NCI-H1694 (cell line): ENCODE measurements around the gene COL4A3.

Experiments
- DNase-seq: peaks from one replicate; lab custom pipeline; 2025; lab: John Stamatoyannopoulos, UW

The COL4A3 gene

DNA sequence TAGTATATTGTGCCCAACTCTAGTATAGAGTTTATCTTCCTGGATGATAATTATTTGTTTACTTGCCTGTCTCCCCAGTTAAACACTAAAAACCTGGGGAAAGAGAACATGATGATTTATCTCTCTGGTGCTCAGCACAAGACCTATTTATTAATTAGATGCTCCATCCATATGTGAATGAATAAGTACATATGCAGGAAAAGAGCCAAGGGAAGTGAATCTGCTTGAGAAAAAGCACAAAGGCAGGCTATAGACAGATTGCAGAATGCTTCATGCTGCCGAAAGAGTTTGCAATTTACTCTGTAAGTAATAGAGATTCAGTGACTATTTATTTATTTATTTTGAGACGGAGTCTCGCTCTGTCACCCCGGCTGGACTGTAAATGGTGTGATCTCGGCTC, 123.3 kb downstream of the COL4A3 start:
- DNase-seq: no peak

DNA sequence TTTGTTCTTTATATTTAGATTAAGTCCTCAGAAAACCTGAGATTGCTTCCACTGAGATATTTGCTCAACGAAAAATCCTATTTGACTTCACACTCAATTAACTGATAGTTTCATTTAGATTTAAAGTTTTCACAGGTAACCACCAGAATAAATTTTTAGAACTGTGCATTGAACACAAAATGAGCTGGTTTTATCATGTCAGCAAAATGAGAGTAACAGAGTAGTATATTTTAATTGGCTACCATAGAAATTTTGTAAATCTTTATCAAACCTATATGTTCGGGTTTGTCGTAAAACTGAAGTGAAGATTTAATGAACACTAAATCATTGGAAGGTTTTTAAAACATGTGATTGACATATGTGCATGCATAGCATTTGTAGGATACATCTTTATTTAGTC, 127.9 kb downstream of the COL4A3 start:
- no peak for DNase-seq

DNA sequence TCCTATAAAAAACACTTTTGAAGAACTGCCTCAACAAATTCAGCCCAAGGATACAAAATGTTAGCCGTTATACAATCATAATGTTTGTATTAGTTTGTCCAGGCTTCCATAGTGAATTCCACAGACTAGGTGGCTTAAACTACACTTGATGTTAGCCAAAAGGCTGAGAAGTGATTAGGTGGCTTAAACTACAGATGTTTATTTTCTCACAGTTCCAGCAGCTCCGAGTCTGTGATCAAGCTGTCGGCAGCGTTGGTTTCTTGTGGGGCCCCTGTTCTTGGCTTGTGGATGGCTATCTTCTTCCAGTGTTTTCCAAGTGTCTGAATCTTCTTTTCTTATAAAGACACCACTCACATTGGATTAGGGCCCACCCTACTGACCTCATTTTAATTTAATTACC, 129.1 kb downstream of the COL4A3 start:
- no peak for DNase-seq

DNA sequence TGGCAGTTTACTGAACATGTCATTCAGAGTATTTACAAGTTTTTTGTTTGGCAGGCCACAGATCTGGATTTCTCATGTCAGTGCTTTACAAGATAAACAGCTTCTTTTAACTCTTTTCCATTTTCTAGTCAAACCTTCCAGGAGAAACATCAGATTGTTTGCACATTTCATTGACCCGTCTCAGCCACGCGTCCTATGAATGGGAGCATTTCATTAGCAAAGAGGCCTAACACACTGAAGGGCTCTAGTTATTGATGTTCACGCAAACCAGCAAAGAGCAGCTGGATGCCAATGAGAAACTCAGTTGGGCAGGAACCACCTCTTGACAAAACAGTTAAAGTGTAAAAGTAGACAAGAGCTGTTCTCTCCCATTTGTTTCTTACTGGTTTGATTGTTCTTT, 131.4 kb downstream of the COL4A3 start:
- no peak for DNase-seq

DNA sequence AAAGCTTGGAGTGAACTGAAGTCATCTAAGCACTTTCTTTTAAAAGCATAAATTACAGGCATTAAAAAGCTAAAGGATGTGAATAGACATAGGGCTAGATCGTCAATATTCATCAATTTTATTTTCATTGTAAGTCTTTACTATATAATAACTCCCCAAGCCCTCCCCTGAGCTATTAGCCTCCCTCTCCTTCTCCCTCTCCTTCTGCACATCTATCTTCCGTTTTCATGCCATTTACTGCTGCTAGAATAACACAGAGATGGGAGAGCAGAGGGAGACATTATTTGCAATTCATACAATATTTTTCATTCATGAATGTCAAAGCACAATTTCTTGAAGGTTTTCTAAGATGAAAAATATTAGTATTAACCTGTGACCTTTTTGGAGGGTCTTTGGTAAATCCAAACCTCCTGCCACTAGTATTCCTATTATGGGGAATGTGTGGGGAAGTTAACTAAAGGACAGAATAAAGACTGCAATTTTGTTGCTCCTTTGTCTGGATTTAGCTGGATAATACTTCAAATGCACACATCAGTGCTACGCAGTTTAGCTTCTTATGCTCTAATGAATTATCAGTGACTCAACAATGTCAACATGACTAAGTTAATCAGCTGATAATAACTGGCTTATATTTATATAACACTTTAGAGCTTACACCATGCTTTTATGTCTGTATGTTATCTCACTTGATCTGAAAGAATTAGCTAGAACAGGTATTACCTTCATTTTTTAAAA, 132.4 kb downstream of the COL4A3 start:
- no peak for DNase-seq

DNA sequence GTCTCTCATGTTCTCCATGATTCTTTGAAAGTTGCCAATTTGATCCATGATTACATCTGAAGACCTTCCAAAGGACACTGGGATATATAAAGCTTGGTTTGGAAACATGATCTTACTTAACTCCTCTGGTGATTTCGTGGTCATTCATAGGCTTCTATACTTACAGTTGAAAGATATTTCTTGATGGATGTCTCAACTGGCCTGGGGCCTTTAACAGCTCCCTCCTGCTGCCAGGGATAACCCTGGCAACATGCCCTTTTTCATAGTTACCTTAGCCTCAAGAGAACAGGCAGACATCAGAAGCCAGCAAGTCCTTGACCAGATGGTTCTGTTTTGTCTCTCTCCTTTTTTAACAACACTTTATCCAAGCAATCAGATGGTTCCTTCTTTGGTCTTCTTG, 137.1 kb downstream of the COL4A3 start:
- DNase-seq: no peak

DNA sequence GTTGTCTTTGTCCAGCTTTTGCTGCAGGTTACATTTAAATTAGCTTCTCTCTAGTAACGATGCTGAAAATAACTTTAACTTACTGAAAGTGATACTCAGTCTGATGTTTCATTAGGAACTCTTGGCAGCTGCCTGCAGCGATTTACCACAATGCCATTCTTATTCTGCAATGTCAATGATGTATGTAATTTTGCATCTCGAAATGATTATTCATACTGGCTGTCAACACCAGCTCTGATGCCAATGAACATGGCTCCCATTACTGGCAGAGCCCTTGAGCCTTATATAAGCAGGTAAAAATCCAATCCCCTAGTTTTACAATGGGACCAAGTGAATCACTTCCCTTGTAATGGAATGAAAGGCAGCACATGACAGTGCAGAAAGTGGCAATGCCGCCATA, 144.4 kb downstream of the COL4A3 start:
- no peak for DNase-seq

DNA sequence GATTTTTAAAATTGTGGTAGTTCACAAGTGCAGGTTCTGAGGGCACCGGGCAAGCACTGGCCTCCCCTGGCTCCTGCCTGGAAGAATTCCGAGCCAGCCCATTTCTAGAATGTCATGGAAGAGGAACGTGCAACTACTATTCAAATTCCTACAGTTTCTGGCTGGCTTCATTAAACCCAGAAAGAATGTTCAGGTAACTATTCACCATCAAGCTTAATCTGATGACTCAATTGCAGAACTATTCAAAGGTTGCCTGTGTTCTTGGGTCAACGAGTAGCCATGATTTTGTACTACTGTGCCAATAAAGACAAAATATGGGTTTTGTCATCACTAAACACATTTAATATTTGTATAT, 146.3 kb downstream of the COL4A3 start:
- no peak for DNase-seq

DNA sequence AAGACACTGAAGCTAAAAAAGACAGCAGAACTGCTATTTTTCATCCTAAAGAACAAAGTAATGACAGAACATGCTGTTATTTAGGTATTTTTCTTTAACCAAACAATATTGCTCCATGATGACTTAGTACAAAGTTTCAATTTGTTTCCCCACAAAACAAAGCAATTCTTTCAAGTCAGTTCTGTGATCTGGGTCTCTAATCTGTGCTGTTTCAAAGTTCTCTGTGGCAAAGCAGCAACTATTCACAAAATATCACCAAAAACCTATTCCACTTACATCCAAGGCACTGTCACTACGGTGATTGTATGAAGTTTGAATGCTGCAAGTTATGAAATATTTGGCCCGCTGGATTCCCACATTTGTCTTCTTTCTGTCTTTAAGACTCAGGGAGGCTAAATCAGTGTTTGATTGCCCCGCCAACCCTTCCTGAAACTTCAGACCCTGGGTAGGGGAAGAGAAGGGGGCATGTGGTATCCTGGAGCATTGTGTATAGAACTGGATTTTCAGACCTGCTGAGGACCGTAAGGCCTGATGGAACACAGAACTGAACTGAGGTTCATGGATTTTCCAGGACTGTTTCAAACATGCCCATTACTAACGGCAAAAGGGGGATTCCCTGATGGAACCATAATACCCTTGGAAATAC, 147.6 kb downstream of the COL4A3 start:
- no peak for DNase-seq

DNA sequence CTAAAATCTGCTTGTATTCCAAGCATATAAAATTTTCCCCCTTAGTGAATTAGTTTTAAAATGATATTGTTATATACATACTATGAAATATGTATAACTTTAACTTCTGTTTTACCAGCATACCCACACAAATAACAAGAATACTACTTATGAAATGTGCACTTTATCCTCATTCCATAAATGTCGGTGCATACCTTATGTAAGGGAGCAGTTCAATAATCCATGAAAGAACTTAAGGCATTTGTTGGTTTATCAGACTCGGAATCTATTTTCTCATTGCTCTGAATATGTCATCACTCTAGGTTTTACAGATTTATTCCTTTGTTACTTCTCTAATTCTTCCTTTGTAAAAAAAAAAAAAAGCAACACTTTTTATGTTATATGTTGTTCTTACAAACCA, 148.2 kb downstream of the COL4A3 start:
- no peak for DNase-seq

DNA sequence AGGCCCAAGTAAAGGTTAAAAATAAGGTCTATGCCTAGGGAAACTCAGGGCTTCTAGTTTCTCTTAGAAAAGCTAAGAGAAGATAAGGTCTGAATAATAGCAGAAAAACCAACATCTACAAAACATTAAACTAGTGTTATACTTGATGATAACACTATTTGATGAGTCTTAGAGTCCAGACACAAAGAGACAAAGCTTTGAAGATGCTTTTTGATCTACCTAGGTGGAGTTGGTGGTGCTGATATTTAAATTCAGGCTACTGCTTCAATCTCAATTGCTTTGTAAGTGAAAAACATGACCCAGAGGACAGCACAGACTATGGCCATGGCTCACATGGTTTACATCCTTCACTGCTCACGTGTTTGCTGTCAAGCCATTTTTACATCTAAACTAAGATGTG, 148.9 kb downstream of the COL4A3 start:
- DNase-seq: no peak

DNA sequence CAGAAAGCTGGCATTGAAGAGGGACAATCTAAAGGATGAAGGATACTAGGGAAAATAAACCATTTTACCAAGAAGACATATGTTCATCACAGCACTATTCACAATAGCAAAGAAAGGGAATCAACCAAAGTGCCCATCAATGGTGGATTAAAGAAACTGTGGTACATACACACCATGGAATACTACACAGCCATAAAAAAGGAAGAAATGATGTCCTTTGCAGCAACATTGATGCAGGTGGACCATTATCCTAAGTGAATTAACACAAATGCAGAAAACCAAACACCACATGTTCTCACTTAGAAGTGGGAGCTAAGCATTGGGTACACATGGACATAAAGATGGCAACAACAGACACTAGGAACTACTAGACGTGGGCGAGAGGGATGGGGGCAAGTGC, 153.4 kb downstream of the COL4A3 start:
- DNase-seq: no peak

DNA sequence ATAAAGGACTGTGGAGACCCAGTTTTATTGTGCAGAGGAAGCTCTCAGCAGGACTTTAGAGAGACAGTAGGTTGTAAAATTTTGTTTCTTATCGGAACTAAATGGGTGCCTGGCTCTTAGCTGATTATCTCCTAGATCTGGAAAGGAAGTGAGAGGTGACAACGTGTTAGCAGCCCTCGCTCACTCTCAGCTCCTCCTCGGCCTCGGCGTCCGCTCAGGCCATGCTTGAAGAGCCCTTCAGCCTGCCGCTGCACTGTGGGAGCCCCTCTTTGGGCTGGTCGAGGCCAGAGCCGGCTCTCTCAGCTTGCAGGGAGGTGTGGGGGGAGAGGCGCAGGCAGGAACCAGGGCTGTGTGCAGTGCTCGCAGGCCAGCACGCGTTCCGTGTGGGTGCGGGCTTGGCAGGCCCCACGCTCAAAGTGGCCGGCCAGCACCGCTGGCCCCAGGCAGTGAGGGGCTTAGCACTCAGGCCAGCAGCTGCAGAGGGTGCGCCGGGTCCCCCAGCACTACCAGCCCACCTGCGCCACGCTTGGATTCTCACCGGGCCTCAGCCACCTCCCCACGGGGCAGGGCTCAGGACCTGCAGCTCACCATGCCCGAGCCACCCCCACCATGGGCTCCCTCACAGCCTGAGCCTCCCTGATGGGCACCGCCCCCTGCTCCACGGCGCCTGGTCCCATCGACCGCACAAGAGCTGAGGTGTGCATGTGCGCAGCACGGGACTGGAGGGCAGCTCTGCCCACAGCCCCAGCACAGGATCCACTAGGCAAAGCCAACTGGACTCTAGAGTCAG, 156.1 kb downstream of the COL4A3 start:
- DNase-seq: no peak

DNA sequence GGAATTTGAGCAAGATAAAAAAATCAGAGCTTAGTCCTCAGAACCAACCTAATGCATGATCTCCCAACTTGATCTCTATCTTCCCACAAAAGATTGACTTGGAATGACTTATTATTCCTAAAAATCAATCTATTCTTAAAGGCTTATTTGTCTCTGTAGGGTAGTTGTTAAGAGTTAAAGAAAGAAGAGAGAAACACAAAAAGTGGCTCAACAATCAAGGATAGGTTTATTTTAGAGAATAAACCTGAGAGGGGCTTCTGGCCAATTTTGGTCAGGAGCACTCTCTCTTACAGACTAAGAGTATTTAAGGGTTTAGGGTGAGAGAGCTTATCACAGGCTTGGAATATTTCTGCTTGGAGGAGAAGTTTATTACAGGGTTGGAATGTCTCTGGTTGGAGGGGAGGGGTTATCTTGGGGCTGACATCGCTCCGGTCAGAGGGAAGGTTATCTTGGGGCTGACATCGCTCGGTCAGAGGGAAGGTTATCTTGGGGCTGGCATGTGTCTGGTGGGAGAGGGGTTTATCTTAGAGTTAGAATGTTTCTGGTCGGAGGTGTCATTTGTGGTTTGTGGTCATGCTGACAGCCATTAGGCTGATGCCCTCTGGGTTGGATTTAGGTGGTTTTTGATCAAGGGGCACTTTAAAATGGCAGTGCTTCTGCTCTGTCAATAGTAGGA, 158.2 kb downstream of the COL4A3 start:
- no peak for DNase-seq

DNA sequence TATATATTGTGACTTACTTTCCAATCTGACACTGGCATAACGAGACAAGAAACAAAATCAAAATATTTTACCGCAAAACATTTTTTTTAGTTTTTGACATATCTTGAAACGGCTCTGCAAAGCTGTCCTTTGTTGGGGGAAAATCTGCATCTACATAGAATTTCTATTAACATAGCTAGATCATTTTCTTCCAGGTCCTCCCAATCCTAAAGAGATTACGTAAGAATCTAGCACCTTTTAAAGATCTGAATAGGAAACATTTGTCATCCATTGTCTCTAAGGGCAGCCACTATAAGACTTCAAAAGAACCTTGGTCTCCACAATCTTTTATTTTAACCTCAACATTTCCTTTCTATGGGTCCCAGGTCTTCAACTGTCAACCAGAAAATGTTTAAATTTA, 159.4 kb downstream of the COL4A3 start:
- DNase-seq: no peak

DNA sequence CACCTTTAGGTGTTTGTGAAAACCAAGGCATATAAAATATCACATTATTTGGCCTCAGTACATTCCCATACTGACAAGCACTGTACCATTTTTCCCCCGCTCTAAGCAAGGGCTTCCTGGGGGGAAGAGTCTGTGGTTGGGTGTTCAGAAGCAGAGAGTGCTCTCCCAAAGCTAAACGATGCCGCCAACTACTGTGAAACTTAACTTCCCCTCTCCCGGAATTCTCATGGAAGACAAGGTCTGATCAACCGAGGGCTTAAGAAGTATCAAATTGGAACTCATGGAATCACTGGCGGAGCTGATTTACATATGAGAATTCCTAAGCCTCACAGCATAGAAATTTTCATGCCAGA, 160.2 kb downstream of the COL4A3 start:
- peak; percentile 5 for DNase-seq

DNA sequence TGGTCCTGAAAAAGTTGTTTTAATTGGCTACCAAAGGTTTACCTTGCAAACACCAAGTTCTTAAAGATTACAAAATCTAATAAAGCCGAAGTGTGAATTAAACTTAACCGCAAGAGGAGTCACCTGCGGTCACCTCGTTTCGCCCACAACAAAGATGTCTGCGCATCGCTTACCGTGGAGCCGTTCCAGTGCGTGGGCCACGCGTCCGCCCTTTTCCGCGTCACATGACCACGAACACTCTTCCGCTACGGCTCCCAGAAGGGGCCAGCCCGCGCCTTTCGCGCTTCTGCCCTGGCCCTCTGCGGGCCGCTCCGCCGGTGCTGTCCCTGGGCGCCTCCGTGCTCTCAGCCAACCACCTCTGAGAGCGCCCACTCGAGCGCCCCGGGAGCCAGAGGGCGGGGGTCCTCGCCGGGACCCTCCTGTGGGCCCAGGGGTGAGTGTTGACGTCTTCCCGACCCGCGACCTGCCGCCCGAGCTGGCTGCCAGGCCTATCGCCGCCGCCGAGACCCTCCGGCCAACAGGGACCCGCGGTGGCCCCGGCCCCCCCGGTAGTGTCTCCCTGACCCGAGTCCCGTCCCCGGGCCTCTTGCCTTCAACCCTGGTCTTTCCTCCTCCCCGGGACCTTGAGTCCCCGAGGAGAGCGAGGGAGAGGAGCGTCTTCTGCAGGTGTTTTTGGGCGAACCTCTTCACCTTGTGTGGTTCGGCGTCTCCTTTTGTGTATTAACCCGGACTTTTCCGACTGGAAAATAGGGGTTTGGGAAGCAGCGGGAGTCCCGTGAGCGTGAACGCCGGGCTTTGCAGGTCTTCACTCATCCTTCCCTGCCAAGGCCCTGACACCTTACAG, 160.8 kb downstream of the COL4A3 start, which contains the start of gene MFF:
MFF (plus strand) TSS at position 257 of the 844 bp plus-strand sequence. CDS start 5,415 bp downstream, outside the sequence.
- peak; percentile 87 for DNase-seq

DNA sequence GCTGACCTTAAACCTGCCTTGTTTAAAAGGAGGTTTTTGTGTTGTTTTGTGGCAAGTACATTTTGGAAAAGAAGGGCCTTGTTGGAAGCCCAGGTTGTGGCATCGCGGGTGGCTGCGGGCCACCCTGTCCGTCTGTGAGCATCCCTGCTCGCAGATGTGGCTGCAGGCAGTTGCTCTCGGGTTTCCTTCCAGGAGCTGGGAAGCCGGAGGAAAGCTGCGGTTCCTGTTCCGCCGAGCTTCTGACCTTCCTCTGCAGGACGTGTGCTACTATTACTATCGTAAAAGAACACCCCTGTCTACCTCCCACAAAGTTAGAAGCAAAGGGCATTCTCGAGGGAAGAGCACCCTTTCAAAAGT, 161.4 kb downstream of the COL4A3 start:
- DNase-seq: no peak

DNA sequence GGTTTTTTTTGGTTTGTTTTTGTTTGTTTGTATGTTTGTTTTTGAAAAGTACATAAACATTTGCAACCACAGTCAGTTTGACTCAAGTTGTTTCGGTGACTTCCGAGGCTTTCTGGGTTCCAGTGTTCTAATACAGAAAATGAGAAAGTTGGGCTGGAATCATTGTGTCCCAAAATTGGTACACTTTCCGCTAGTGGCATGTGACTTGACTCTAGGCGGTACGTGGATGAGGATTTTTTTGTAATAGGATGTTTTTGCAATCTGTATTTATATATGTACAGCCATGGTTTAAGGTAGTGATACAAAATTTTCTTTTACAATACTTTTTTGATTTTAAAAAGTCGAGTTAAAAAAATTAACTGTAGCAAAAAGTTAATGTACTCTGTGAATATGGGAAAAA, 162.4 kb downstream of the COL4A3 start:
- DNase-seq: no peak

DNA sequence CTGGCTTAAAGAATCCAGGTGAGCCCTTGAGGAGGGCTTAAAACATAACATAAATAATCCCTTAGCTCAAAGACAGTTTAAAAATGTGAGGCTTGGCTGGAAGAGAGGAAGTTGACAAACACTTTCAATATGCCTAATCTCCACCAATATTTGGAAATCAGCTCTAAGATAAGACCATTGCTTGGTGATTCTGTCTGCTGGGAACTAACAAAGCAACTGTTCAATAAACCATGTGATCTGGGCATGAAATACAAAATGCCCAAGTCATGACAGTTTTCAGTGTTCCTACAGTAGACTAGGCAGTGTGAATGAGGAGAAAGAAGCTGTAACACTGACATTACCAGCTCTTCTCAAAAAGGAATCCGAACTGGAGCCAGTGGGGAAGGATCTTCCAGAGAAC, 171.3 kb downstream of the COL4A3 start:
- no peak for DNase-seq

DNA sequence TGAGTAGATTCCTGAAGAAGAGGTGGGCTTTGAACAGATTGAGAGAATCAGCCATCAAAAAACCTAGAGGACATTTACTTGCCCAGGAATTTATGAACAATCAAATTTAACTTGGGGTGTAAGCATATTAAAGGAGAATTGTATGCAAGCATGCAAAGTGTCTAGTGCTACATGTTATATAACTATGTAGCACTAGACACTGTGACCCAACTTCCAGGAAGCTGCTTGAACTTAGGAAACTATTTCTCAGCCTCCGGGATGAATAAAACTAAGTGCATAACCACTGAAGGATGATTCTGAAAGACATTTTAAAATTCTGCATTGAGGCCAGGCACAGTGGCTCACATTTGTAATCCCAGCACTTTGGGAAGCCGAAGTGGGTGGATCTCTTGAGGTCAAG, 173.0 kb downstream of the COL4A3 start:
- DNase-seq: no peak

DNA sequence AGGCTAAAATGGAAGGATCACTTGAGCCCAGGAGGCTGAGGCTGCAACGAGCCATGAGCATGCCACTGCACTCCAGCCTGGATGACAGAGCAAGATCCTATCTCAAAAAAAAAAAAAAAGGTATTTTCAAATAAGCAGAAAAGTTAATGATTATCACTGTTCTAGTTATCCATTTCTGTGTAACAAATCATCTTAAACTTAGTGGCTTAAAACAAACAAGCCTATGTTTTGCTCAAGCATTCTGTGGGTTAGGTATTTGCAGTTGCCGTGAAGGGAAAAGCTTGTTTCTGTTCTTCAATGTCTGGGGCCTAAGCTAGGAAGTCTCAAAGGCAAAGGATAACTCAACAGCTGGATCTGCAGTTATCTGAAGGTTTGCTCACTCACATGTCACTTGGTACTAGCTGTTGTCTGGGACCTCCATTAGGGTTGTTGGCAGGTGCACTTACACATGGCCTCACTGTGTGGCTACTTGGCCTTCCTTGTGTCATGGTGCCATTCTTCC, 174.7 kb downstream of the COL4A3 start:
- DNase-seq: no peak
